HCT116 (cell line): ENCODE measurements around the gene EMSY. TPM values are rescaled to one million over a fixed set of nuclear protein-coding genes. Genes with fewer than 3 reads are reported as not detected.

Experiments used
- ATAC-seq: fragments of 200-7000 bp; cut with Tn5 transposase; 2 replicates; pipeline ENCODE4 v1.9.1; 2020; ENCODE audit warnings: mild to moderate bottlenecking, moderate library complexity
- BruUV-seq: library from RNA; stranded (reverse); fragments of 400-500 nt; replicated peaks from 2 replicates; lab custom pipeline; 2021; lab: Mats Ljungman, UMichigan
- CTCF ChIA-PET: fragments of 300-600 bp; sonication (Branson Sonifier 250); formaldehyde crosslinking; loops from one replicate; lab custom pipeline; 2021; ENCODE audit warnings: antibody characterized with exemption; lab: Charles Lee
- POLR2A ChIA-PET: fragments of 300-600, 350-600 bp; sonication (Branson Sonifier 250); formaldehyde crosslinking; loops from one replicate; lab custom pipeline; 2021; ENCODE audit warnings: antibody characterized with exemption; lab: Charles Lee
- RAD21 ChIA-PET, 2 experiments: fragments of 300-600 bp; sonication (Branson Sonifier 250); formaldehyde crosslinking; loops; one replicate each; lab custom pipeline; 2023; ENCODE audit warnings: low total read pairs in 2 of 2; ENCODE audit not compliant: uncharacterized antibody in 2 of 2, unreplicated experiment in 2 of 2, low non-redundant PET in 1 of 2; lab: Charles Lee
- DNase-seq: peaks from one replicate; pipeline ENCODE4 v3.0.0-alpha.2; 2010; ENCODE audit warnings: low read depth, low spot score
- H2AFZ ChIP-seq: fragments of 200-600 bp; shearing (Covaris generic), sonication (generic); 2 replicates; pipeline ENCODE4 v1.6.1; 2017; ENCODE audit warnings: low read depth, mixed run types, mixed read lengths, antibody characterized with exemption, low read length; ENCODE audit not compliant: poor library complexity, severe bottlenecking
- H3K27ac ChIP-seq: 2 replicates; pipeline ENCODE4 v1.5.1; 2012; ENCODE audit warnings: low read depth, low read length
- H3K27me3 ChIP-seq: fragments of 200-600 bp; sonication (generic); 2 replicates; pipeline ENCODE4 v1.6.1; 2016; ENCODE audit warnings: mixed run types, low read length, mixed read lengths; ENCODE audit not compliant: insufficient read depth
- H3K36me3 ChIP-seq, 2 experiments: fragments of 200-500 bp in 1 of 2; fragments of 200-600 bp in 1 of 2; sonication (Bioruptor generic) in 1 of 2; sonication (generic) in 1 of 2; 2 replicates each; pipeline versions ENCODE4 v1.5.1 to v1.6.1; 2014 to 2016; ENCODE audit warnings: low read length in 2 of 2, inconsistent platforms in 1 of 2, mixed read lengths in 1 of 2, mixed run types in 1 of 2; ENCODE audit not compliant: insufficient read depth in 2 of 2, control insufficient read depth in 1 of 2
- H3K4me1 ChIP-seq, 2 experiments: fragments of 200-600 bp in 1 of 2; sonication (generic) in 1 of 2; 2 replicates each; pipeline versions ENCODE4 v1.5.1 to v1.6.1; 2012 to 2017; ENCODE audit warnings: low read length in 2 of 2, inconsistent platforms in 1 of 2, mild to moderate bottlenecking in 1 of 2, mixed read lengths in 1 of 2, mixed run types in 1 of 2, moderate library complexity in 1 of 2; ENCODE audit not compliant: insufficient read depth in 2 of 2, control insufficient read depth in 1 of 2
- H3K4me2 ChIP-seq: fragments of 200-600 bp; sonication (generic); 2 replicates; pipeline ENCODE4 v1.6.1; 2017; ENCODE audit warnings: mixed run types, low read length, mixed read lengths
- H3K4me3 ChIP-seq, 2 experiments: fragments of 200-600 bp in 1 of 2; sonication (generic) in 1 of 2; replicated peaks in 1 of 2; 2 replicates each; pipeline ENCODE4 v1.5.1; 2011 to 2016; ENCODE audit warnings: low read length in 2 of 2, control low read depth in 1 of 2, low read depth in 1 of 2, mild to moderate bottlenecking in 1 of 2, mixed read lengths in 1 of 2, mixed run types in 1 of 2
- H3K79me2 ChIP-seq: fragments of 200-600 bp; sonication (generic); 2 replicates; pipeline ENCODE4 v1.6.1; 2017; ENCODE audit warnings: mild to moderate bottlenecking, mixed run types, low read length, moderate library complexity, mixed read lengths; ENCODE audit not compliant: insufficient read depth
- H3K9ac ChIP-seq: fragments of 200-600 bp; sonication (generic); 2 replicates; pipeline ENCODE4 v1.6.1; 2016; ENCODE audit warnings: low read length, mixed read lengths
- H3K9me2 ChIP-seq: fragments of 200-600 bp; sonication (generic), shearing (Covaris generic); 2 replicates; pipeline ENCODE4 v1.6.1; 2017; ENCODE audit warnings: mixed run types, mild to moderate bottlenecking, moderate library complexity; ENCODE audit not compliant: insufficient read depth
- H3K9me3 ChIP-seq, 2 experiments: fragments of 200-500 bp in 1 of 2; fragments of 200-600 bp in 1 of 2; sonication (Bioruptor generic) in 1 of 2; sonication (generic) in 1 of 2; 2 replicates each; pipeline ENCODE4 v1.6.1; 2014 to 2017; ENCODE audit warnings: low read length in 2 of 2, mixed read lengths in 2 of 2, inconsistent platforms in 1 of 2, low read depth in 1 of 2, mild to moderate bottlenecking in 1 of 2, mixed run types in 1 of 2, moderate library complexity in 1 of 2; ENCODE audit not compliant: control insufficient read depth in 1 of 2, insufficient read depth in 1 of 2
- H4K20me1 ChIP-seq: fragments of 200-600 bp; sonication (generic), shearing (Covaris generic); 2 replicates; pipeline ENCODE4 v1.6.1; 2017; ENCODE audit warnings: mixed run types, mild to moderate bottlenecking, moderate library complexity; ENCODE audit not compliant: insufficient read depth
- ATF3 ChIP-seq: IDR thresholded peaks from 2 replicates; pipeline ENCODE4 v1.6.1; 2012
- CBX3 ChIP-seq: IDR thresholded peaks from 2 replicates; pipeline ENCODE4 v1.6.1; 2012; ENCODE audit warnings: low read depth
- CEBPB ChIP-seq: IDR thresholded peaks from 2 replicates; pipeline ENCODE4 v1.6.1; 2012; ENCODE audit warnings: low read depth
- EZH2 ChIP-seq: fragments of 200-600 bp; sonication (generic); IDR thresholded peaks from 2 replicates; pipeline ENCODE4 v1.6.1; 2017; ENCODE audit warnings: antibody characterized with exemption, mixed run types
- EZH2phosphoT487 ChIP-seq: fragments of 200-600 bp; IDR thresholded peaks from 2 replicates; pipeline ENCODE4 v1.6.1; 2018; ENCODE audit warnings: antibody characterized with exemption, borderline replicate concordance
- FOSL1 ChIP-seq: IDR thresholded peaks from 2 replicates; pipeline ENCODE4 v1.6.1; 2012; ENCODE audit warnings: low read depth
- JUND ChIP-seq: IDR thresholded peaks from 2 replicates; pipeline ENCODE4 v1.6.1; 2012
- MAX ChIP-seq: IDR thresholded peaks from 2 replicates; pipeline ENCODE4 v1.6.1; 2012
- POLR2A ChIP-seq: IDR thresholded peaks from 2 replicates; pipeline ENCODE4 v1.7.0; 2011; ENCODE audit warnings: borderline replicate concordance; ENCODE audit not compliant: insufficient read depth, insufficient read length; ENCODE audit errors: extremely low read depth
- POLR2AphosphoS5 ChIP-seq: IDR thresholded peaks from 2 replicates; pipeline ENCODE4 v1.6.1; 2011; ENCODE audit warnings: mild to moderate bottlenecking, low read depth, low read length, moderate library complexity
- RAD21 ChIP-seq: IDR thresholded peaks from 2 replicates; pipeline ENCODE4 v1.6.1; 2012; ENCODE audit warnings: low read depth, mild to moderate bottlenecking
- REST ChIP-seq: IDR thresholded peaks from 2 replicates; pipeline ENCODE4 v1.6.1; 2012; ENCODE audit warnings: low read depth
- SIN3A ChIP-seq: IDR thresholded peaks from 2 replicates; pipeline ENCODE4 v1.6.1; 2012; ENCODE audit warnings: low read depth
- SP1 ChIP-seq: IDR thresholded peaks from 2 replicates; pipeline ENCODE4 v1.6.1; 2012; ENCODE audit warnings: low read depth
- SRF ChIP-seq: IDR thresholded peaks from 2 replicates; pipeline ENCODE4 v1.6.1; 2012; ENCODE audit warnings: low read depth
- TCF7L2 ChIP-seq: IDR thresholded peaks from 2 replicates; pipeline ENCODE4 v1.7.0; 2011; ENCODE audit warnings: borderline replicate concordance, inconsistent platforms; ENCODE audit not compliant: insufficient read depth, insufficient read length; ENCODE audit errors: extremely low read depth
- ZBTB33 ChIP-seq: IDR thresholded peaks from 2 replicates; pipeline ENCODE4 v1.6.1; 2011; ENCODE audit warnings: mild to moderate bottlenecking, low read length, moderate library complexity; ENCODE audit not compliant: insufficient replicate concordance; ENCODE audit errors: extremely low read depth
- ZFX ChIP-seq: fragments of 450-650 bp; IDR thresholded peaks from 2 replicates; pipeline ENCODE4 v1.6.1; 2017
- intact Hi-C: fragments of 100-400 bp; cut with micrococcal nuclease; formaldehyde crosslinking; loops from 2 replicates; pipeline ENCODE4 v1.10.0; 2022
- total RNA-seq: library from RNA; stranded (reverse); gene quantifications from one replicate; pipeline ENCODE4 v1.2.1, GENCODE V29; 2021; ENCODE audit not compliant: unreplicated experiment

EMSY gene
- total RNA-seq, 1 experiment from 2014 or later: 22.7 TPM

- RAD21 ChIA-PET: no interaction called here
- no TSS peak for BruUV-seq
- no peak for TF ChIP-seq CBX3
- no peak for TF ChIP-seq MAX
- no peak for TF ChIP-seq RAD21
- no peak for TF ChIP-seq JUND
- TF ChIP-seq EZH2: no peak
- no peak for TF ChIP-seq SIN3A
- no peak for TF ChIP-seq SRF
- no peak for TF ChIP-seq CEBPB
- TF ChIP-seq TCF7L2: no peak
- no peak for TF ChIP-seq FOSL1
- TF ChIP-seq POLR2A: no peak
- no peak for TF ChIP-seq ZBTB33
- TF ChIP-seq ZFX: no peak
- no peak for TF ChIP-seq ATF3
- no peak for TF ChIP-seq REST
- no peak for TF ChIP-seq SP1
- TF ChIP-seq POLR2AphosphoS5: no peak
- TF ChIP-seq EZH2phosphoT487: no peak
- no peaks in the 10 kb centered on the region for H3K36me3 ChIP-seq
- H3K79me2 ChIP-seq: no peaks in the 10 kb centered on the region
- H3K4me3 ChIP-seq: no peak overlapping the region
- peaks cover 9 to 16% of the 10 kb centered on the region in 2 experiments for H3K4me1 ChIP-seq
- no peaks in the 10 kb centered on the region for H3K9me3 ChIP-seq
- no peak overlapping the region for H3K27ac ChIP-seq
- H3K9ac ChIP-seq: no peak overlapping the region
- CTCF ChIA-PET: no interaction called here
- intact Hi-C loops: no loop called here
- no peaks in the 10 kb centered on the region for H3K9me2 ChIP-seq
- no peaks in the 10 kb centered on the region for H3K27me3 ChIP-seq
- no peak for ATAC-seq
- H4K20me1 ChIP-seq: no peaks in the 10 kb centered on the region
- POLR2A ChIA-PET: no interaction called here
- H3K4me2 ChIP-seq: no peak overlapping the region
- no peak overlapping the region for H2AFZ ChIP-seq
- DNase-seq: no peak
Measured at GRCh38 chr11:76564364-76564763, 119.5 kb downstream of the EMSY start.
